LNCaP clone FGC (cell line): ENCODE results near the gene AGA.

Source experiments
- DNase-seq: peaks from one replicate; pipeline ENCODE4 v3.0.0-alpha.2; 2011; ENCODE audit warnings: low read depth
- H3K4me3 ChIP-seq: 2 replicates; pipeline ENCODE4 v1.5.1; 2011; ENCODE audit warnings: mild to moderate bottlenecking, low read depth, low read length, control low read depth
- CTCF ChIP-seq: IDR thresholded peaks from 2 replicates; pipeline ENCODE4 v1.5.1; 2012; ENCODE audit warnings: mild to moderate bottlenecking; ENCODE audit not compliant: control insufficient read depth, insufficient read depth; ENCODE audit errors: extremely low read depth

AGA gene

GRCh38 chr4:177448850-177449249 lies 6.6 kb upstream of the AGA start:
- DNase-seq: no peak
- TF ChIP-seq CTCF: no peak
- no peak overlapping the region for H3K4me3 ChIP-seq

GRCh38 chr4:177447417-177448004 lies 5.3 kb upstream of the AGA start:
- DNase-seq: no peak
- H3K4me3 ChIP-seq: no peak overlapping the region
- TF ChIP-seq CTCF: no peak

- no peak overlapping the region for H3K4me3 ChIP-seq
- DNase-seq: no peak
- no peak for TF ChIP-seq CTCF
Measured at GRCh38 chr4:177446586-177446985, 4.3 kb upstream of the AGA start.

- no peak for DNase-seq
- H3K4me3 ChIP-seq: no peak overlapping the region
- no peak for TF ChIP-seq CTCF
Measured at GRCh38 chr4:177444911-177445736, 2.9 kb upstream of the AGA start.

GRCh38 chr4:177441061-177441802 lies 1.0 kb downstream of the AGA start:
- peak overlapping the region; percentile 68 for H3K4me3 ChIP-seq
- no peak for TF ChIP-seq CTCF
- no peak for DNase-seq

GRCh38 chr4:177436456-177436855 lies 5.8 kb downstream of the AGA start:
- no peak overlapping the region for H3K4me3 ChIP-seq
- DNase-seq: no peak
- TF ChIP-seq CTCF: no peak
